Stomach (tissue), 4 donors: Measurements from ENCODE around the gene TNKS2.

Source experiments
- POLR2AphosphoS5 ChIP-seq, 3 donors: sonication (generic); formaldehyde crosslinking; IDR thresholded peaks; one replicate each; pipeline ENCODE4 v1.6.1; 2016; ENCODE audit warnings: antibody characterized with exemption in 3 of 3
- TF ChIP-seq, protein P1 (sequence below), 7 experiments: fragments of 450-650 bp in 4 of 7; fragments of 200-600 bp in 3 of 7; sonication (generic) in 3 of 7; IDR thresholded peaks; one replicate each; pipeline ENCODE4 v1.5.1; 2016 to 2019; ENCODE audit warnings: antibody characterized with exemption in 7 of 7, control low read depth in 2 of 7, mild to moderate bottlenecking in 1 of 7

DNA sequence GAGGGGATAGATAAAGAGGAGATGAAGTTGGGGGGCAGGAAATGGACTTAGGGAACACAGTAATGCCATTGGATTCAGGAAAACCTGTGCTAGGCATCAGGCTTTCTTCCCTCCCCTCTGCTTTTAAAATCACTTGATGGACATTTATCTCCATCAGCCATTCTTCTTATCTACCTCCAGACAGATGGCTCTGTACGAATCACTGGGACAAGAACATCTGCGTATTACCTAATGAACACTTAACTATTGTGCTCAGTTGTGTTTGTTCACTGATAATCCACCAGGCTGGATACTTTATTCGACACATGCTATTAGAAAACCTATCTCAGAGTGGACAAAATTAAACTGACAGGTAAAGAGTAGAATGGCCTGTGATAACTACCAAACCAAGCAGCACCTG lies 40.0 kb downstream of the TNKS2 start:
- TF ChIP-seq POLR2AphosphoS5 (IDR thresholded peaks at IDR 0.05) = no peak
- TF ChIP-seq, protein P1, sequence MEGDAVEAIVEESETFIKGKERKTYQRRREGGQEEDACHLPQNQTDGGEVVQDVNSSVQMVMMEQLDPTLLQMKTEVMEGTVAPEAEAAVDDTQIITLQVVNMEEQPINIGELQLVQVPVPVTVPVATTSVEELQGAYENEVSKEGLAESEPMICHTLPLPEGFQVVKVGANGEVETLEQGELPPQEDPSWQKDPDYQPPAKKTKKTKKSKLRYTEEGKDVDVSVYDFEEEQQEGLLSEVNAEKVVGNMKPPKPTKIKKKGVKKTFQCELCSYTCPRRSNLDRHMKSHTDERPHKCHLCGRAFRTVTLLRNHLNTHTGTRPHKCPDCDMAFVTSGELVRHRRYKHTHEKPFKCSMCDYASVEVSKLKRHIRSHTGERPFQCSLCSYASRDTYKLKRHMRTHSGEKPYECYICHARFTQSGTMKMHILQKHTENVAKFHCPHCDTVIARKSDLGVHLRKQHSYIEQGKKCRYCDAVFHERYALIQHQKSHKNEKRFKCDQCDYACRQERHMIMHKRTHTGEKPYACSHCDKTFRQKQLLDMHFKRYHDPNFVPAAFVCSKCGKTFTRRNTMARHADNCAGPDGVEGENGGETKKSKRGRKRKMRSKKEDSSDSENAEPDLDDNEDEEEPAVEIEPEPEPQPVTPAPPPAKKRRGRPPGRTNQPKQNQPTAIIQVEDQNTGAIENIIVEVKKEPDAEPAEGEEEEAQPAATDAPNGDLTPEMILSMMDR (IDR thresholded peaks at IDR 0.05) = no peak
